ENCODE measurements around the gene FPR3.
"Not testable (repeated sequence)": the region's sequence is repeated elsewhere in the genome, so short reads cannot be mapped to it uniquely, and the experiment has no call there.

The FPR3 gene

GRCh38 chr19:51794885-51795490 lies at the start of gene FPR3:
TSS of gene FPR3 (plus strand) at chr19:51795157. CDS start at chr19:51823749, 28,592 bp downstream.
- DNase-seq = no peak

GRCh38 chr19:51746731-51747130 lies 48.2 kb upstream of the FPR3 start:
- DNase-seq = no peak

GRCh38 chr19:51749979-51750378 lies 45.0 kb upstream of the FPR3 start:
- no peak for DNase-seq

- DNase-seq = no peak
Measured at GRCh38 chr19:51750400-51751094, 44.4 kb upstream of the FPR3 start.

GRCh38 chr19:51751655-51752054 lies 43.3 kb upstream of the FPR3 start, which contains the start of gene FPR1:
TSS of gene FPR1 (minus strand) at chr19:51751878. CDS start at chr19:51746994, 4,884 bp downstream.
- no peak for DNase-seq

- DNase-seq = no peak
Measured at GRCh38 chr19:51754109-51754508, 40.8 kb upstream of the FPR3 start.

- DNase-seq = no peak
Measured at GRCh38 chr19:51754770-51755169, 40.2 kb upstream of the FPR3 start.

- DNase-seq = no peak
Measured at GRCh38 chr19:51755571-51755970, 39.4 kb upstream of the FPR3 start.

- DNase-seq = no peak
Measured at GRCh38 chr19:51760697-51761356, 34.1 kb upstream of the FPR3 start, which contains the start of gene FPR2. TSS of gene FPR2 (plus strand) at chr19:51761180. CDS start at chr19:51768659, 7,479 bp downstream.

GRCh38 chr19:51761696-51762095 lies 33.3 kb upstream of the FPR3 start:
- no peak for DNase-seq

- no peak for DNase-seq
Measured at GRCh38 chr19:51765086-51765485, 29.9 kb upstream of the FPR3 start.

- DNase-seq = no peak
Measured at GRCh38 chr19:51766461-51766860, 28.5 kb upstream of the FPR3 start.

- no peak for DNase-seq
Measured at GRCh38 chr19:51771376-51772130, 23.4 kb upstream of the FPR3 start.

GRCh38 chr19:51772977-51773376 lies 22.0 kb upstream of the FPR3 start:
- no peak for DNase-seq

GRCh38 chr19:51776561-51776960 lies 18.4 kb upstream of the FPR3 start:
- not testable (repeated sequence) for DNase-seq

GRCh38 chr19:51777570-51778462 lies 17.1 kb upstream of the FPR3 start:
- DNase-seq = peak; percentile 31 to 39

- DNase-seq = no peak
Measured at GRCh38 chr19:51779181-51779580, 15.8 kb upstream of the FPR3 start.

GRCh38 chr19:51779703-51780102 lies 15.3 kb upstream of the FPR3 start:
- DNase-seq = no peak

GRCh38 chr19:51780270-51780669 lies 14.7 kb upstream of the FPR3 start:
- no peak for DNase-seq

GRCh38 chr19:51781999-51782398 lies 13.0 kb upstream of the FPR3 start:
- DNase-seq = no peak

- peak in 1 of 2 experiments; percentile 4 for DNase-seq
Measured at GRCh38 chr19:51783372-51783771, 11.6 kb upstream of the FPR3 start.

Measured in NCI-H524 (cell line).